Ovary (tissue), 9 donors: Measurements from ENCODE around the gene HENMT1. TPM values are rescaled to one million over a fixed set of nuclear protein-coding genes. Genes with fewer than 3 reads are reported as not detected.

ENCODE experiments used
- DNase-seq, 5 donors: peaks; one replicate each; pipeline ENCODE4 v3.0.0-alpha.2; 2019 to 2020
- H3K27ac ChIP-seq, 2 donors: fragments of 200-600 bp; one replicate each; pipeline versions ENCODE4 v1.5.1 to v1.8.0; 2019 to 2022
- H3K27me3 ChIP-seq: fragments of 200-600 bp; one replicate; pipeline ENCODE4 v1.8.0; 2022
- H3K36me3 ChIP-seq: fragments of 200-600 bp; sonication (generic); one replicate; pipeline ENCODE4 v1.5.1; 2019
- H3K4me1 ChIP-seq: one replicate; pipeline ENCODE4 v1.8.1; 2013; ENCODE audit warnings: mild to moderate bottlenecking, moderate library complexity; ENCODE audit not compliant: insufficient read depth
- H3K4me3 ChIP-seq: fragments of 200-600 bp; sonication (generic); one replicate; pipeline ENCODE4 v1.5.1; 2017
- H3K9me3 ChIP-seq, 2 donors: fragments of 200-600 bp in 1 of 2; sonication (generic) in 1 of 2; one replicate each; pipeline versions ENCODE4 v1.5.1 to v1.8.1; 2013 to 2019; ENCODE audit warnings: mild to moderate bottlenecking in 1 of 2, moderate library complexity in 1 of 2
- EP300 ChIP-seq: sonication (generic); formaldehyde crosslinking; IDR thresholded peaks from one replicate; pipeline ENCODE4 v1.6.1; 2017; ENCODE audit warnings: antibody characterized with exemption
- POLR2A ChIP-seq: fragments of 450-650 bp; IDR thresholded peaks from one replicate; pipeline ENCODE4 v1.6.1; 2017; ENCODE audit warnings: antibody characterized with exemption, mild to moderate bottlenecking, moderate library complexity
- WGBS, 3 donors: extraction: QIAGEN DNeasy Blood & Tissue Kit in 1 of 3; methylation state at CpG; one replicate each; pipeline versions ENCODE4 v1.1.5 to v1.1.7; 2013 to 2017; 5-methylcytosine and 5-hydroxymethylcytosine counted together
- intact Hi-C, 4 donors: fragments of 100-400 bp; cut with DNase I; formaldehyde crosslinking; loops; one replicate each; pipeline versions ENCODE4 v1.11.0 to v1.15.1; 2022 to 2023
- polyA plus RNA-seq, 2 donors: library from polyadenylated mRNA; stranded (reverse); fragments of 200-250 nt in 1 of 2; fragments of 350-450 nt in 1 of 2; fragmentation: Illumina TruSeq in 1 of 2; extraction: RNeasy Lipid Tissue Mini Kit (QIAGEN cat#74804) in 1 of 2; gene quantifications; one replicate each; pipeline ENCODE4 v1.2.3, GENCODE V29; 2013 to 2014
- total RNA-seq, 7 donors: library from RNA; depleted of rRNA in 2 of 7; stranded (reverse); fragments of >200 nt in 2 of 7; fragmentation: NEBNext Ultra II Directional in 3 of 7; extraction: Animal tissue kit (Norgen Biotek cat#: 25700) in 3 of 7; gene quantifications; one replicate each; pipeline versions ENCODE4 v1.1.0 to v1.2.4, GENCODE V29; 2016 to 2023
- TF ChIP-seq, protein P1 (sequence below), 3 donors: fragments of 450-650 bp in 2 of 3; fragments of 200-600 bp in 1 of 3; IDR thresholded peaks; one replicate each; pipeline versions ENCODE4 v1.5.1 to v1.8.0; 2016 to 2022; ENCODE audit warnings: antibody characterized with exemption in 3 of 3, mild to moderate bottlenecking in 1 of 3
- donor health status: DM: no; HTN: no; CAD: no; lungs with moderate emphysema.
- donor health status: DM: no; HTN: no; CAD: no.
- donor health status: Bipolar disorder and iron deficiency.
- donor health status: DM: yes; HTN: yes; CAD: no.
- donor health status: DM: no; HTN: no; CAD: no.
- donor health status: DM: yes; HTN: yes; CAD: no.

HENMT1 gene
- total and polyA plus RNA-seq, 9 donors = 2.1 to 7.4 (median 4.2) TPM

- Histone ChIP-seq H3K9me3 (no peaks in the 10 kb centered on the region), H3K36me3 (no peaks in the 10 kb centered on the region), H3K4me1 (no peaks in the 10 kb centered on the region), H3K4me3 (no peak overlapping the region), H3K27me3 (no peaks in the 10 kb centered on the region), H3K27ac (no peak overlapping the region)
- TF ChIP-seq, protein P1, sequence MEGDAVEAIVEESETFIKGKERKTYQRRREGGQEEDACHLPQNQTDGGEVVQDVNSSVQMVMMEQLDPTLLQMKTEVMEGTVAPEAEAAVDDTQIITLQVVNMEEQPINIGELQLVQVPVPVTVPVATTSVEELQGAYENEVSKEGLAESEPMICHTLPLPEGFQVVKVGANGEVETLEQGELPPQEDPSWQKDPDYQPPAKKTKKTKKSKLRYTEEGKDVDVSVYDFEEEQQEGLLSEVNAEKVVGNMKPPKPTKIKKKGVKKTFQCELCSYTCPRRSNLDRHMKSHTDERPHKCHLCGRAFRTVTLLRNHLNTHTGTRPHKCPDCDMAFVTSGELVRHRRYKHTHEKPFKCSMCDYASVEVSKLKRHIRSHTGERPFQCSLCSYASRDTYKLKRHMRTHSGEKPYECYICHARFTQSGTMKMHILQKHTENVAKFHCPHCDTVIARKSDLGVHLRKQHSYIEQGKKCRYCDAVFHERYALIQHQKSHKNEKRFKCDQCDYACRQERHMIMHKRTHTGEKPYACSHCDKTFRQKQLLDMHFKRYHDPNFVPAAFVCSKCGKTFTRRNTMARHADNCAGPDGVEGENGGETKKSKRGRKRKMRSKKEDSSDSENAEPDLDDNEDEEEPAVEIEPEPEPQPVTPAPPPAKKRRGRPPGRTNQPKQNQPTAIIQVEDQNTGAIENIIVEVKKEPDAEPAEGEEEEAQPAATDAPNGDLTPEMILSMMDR (IDR thresholded peaks at IDR 0.05) = no peak
- no peak for TF ChIP-seq EP300
- no peak for TF ChIP-seq POLR2A
- WGBS, 3 donors = 72 to 80% (median 74%) methylated on average over 4 of the region's 4 CpGs
- no peak for DNase-seq
- intact Hi-C loops = no loop called here
These were observed 60.4 kb downstream of the HENMT1 start for GRCh38 chr1:108600504-108600903.

DNA sequence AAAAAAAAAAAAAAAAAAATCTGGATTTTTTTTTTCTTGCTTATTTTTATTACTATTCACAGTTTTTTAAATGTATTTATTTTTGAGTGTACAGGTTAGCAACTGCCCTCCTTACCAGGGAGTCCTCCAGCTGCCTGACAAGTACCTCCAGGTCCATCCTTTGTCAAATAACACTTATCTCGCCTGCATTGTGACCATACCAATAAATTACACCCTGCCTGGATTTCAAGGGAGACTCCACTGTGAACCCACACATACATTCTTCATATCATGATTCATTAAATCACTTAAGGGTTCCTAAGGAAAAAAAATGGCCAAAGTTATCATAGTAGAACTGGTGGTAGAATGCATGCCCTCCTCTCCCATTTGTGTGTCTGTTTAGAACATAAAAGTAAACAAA, 62.6 kb downstream of the HENMT1 start:
- no peaks in the 10 kb centered on the region for H3K36me3 ChIP-seq
- H3K4me1 ChIP-seq = no peaks in the 10 kb centered on the region
- H3K9me3 ChIP-seq = no peaks in the 10 kb centered on the region
- H3K4me3 ChIP-seq = no peak overlapping the region
- H3K27me3 ChIP-seq = no peaks in the 10 kb centered on the region
- TF ChIP-seq, protein P1 (IDR thresholded peaks at IDR 0.05) = no peak
- TF ChIP-seq EP300 (no peak), POLR2A (no peak)
- no peak overlapping the region for H3K27ac ChIP-seq
- intact Hi-C loops = no loop called here
- no peak for DNase-seq
- WGBS, 3 donors = 93 to 98% (median 97%) methylated on average over 1 of the region's 1 CpG

Other genes starting within 250 kb of the HENMT1 start
- gene NBPF6, start 210.8 kb downstream of the HENMT1 start, total RNA-seq = under 1 TPM in 1 of 7 donors, not detected in 6; 0.36 TPM
- not detected for gene NBPF6, start 210.8 kb downstream of the HENMT1 start, polyA plus RNA-seq
- gene EEIG2, start 101.0 kb downstream of the HENMT1 start, total RNA-seq = 10 to 100 TPM in 6 of 7 donors, 1 to 10 TPM in 1; 7.7 to 37.8 (median 11.5) TPM
- gene EEIG2, start 101.0 kb downstream of the HENMT1 start, polyA plus RNA-seq = 10 to 100 TPM in 1 of 2 donors, 1 to 10 TPM in 1; 5.3 to 11.3 TPM
- 10 to 100 TPM; 16.5 to 32.0 (median 29.4) TPM for gene PRPF38B, start 31.2 kb upstream of the HENMT1 start, total RNA-seq
- gene PRPF38B, start 31.2 kb upstream of the HENMT1 start, polyA plus RNA-seq = 10 to 100 TPM; 26.1 to 36.2 TPM
- under 1 TPM in 3 of 7 donors, not detected in 4; 0.13 to 0.22 (median 0.15) TPM for gene FNDC7, start 51.8 kb upstream of the HENMT1 start, total RNA-seq
- not detected for gene FNDC7, start 51.8 kb upstream of the HENMT1 start, polyA plus RNA-seq
- 10 to 100 TPM; 35.9 to 53.5 (median 44.7) TPM for gene STXBP3, start 85.6 kb upstream of the HENMT1 start, total RNA-seq
- 10 to 100 TPM; 26.5 to 30.4 TPM for gene STXBP3, start 85.6 kb upstream of the HENMT1 start, polyA plus RNA-seq
- gene AKNAD1, start 196.0 kb upstream of the HENMT1 start, total RNA-seq = not detected
- under 1 TPM; 0.08 to 0.20 TPM for gene AKNAD1, start 196.0 kb upstream of the HENMT1 start, polyA plus RNA-seq
- gene GPSM2, start 215.9 kb upstream of the HENMT1 start, total RNA-seq = 1 to 10 TPM in 4 of 7 donors, under 1 TPM in 3; 0.45 to 2.8 (median 2.0) TPM
- 1 to 10 TPM; 1.0 to 3.0 TPM for gene GPSM2, start 215.9 kb upstream of the HENMT1 start, polyA plus RNA-seq